Stimulated activated CD4-positive, alpha-beta T cell treated with anti-CD3 and anti-CD28 coated beads, Interleukin-12 subunit alpha, Interleukin-12 subunit beta, amount 100 ng/mL, for 48 hours (primary cell): ENCODE measurements around the gene MCCC2.
"Not testable (repeated sequence)": the region's sequence is repeated elsewhere in the genome, so short reads cannot be mapped to it uniquely, and the experiment has no call there.

ENCODE experiments used
- DNase-seq, 3 donors: peaks; one replicate each; pipeline ENCODE4 v3.0.0-alpha.2; 2020; ENCODE audit warnings: low read depth in 2 of 3, low spot score in 1 of 3

MCCC2 gene

GRCh38 chr5:71658916-71659662, 71.9 kb downstream of the MCCC2 start:
- DNase-seq = no peak

DNA sequence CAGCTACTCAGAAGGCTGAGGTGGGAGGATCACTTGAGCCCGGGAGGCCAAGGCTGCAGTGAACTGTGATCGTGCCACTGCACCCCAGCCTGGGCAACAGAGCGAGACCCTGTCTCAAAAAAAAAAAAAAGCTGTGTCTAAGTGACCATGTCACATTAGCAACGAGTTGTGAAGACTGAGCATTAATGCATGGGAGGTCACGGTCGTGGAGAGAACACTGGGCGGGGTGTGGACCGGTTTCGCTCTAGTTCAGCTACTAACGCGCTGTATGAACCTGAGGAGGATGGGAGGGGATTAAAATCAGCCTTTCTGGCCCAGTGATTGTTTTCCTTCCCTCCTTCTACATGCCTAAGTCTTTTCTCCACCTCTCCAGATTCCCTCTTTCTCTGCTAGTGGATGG, 75.2 kb downstream of the MCCC2 start:
- DNase-seq = no peak

- no peak for DNase-seq
Measured at GRCh38 chr5:71663191-71663969, 76.2 kb downstream of the MCCC2 start.

- DNase-seq = not testable (repeated sequence)
Measured at GRCh38 chr5:71664615-71665014, 77.5 kb downstream of the MCCC2 start.

- no peak for DNase-seq
Measured at GRCh38 chr5:71666321-71666720, 79.2 kb downstream of the MCCC2 start.

DNA sequence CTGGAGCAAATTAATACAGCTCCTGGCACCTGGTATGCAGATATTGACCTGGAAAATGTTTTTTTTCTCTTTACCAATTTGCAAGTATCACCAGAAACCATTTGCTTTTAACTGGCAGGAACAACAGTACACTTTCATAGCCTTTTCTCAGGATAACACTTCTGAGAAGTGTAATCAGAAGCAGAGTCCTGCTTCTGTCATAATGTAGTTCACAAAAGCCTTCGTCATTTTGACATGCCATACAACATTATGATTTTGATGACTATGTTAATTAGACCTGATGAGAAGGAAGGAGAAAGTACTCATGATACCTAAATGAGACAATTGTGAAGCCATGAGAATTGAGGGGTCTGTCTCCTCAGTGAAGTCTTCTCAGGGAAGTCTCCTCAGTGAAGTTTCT, 90.8 kb downstream of the MCCC2 start:
- no peak for DNase-seq

GRCh38 chr5:71679714-71680113, 92.6 kb downstream of the MCCC2 start:
- no peak for DNase-seq

DNA sequence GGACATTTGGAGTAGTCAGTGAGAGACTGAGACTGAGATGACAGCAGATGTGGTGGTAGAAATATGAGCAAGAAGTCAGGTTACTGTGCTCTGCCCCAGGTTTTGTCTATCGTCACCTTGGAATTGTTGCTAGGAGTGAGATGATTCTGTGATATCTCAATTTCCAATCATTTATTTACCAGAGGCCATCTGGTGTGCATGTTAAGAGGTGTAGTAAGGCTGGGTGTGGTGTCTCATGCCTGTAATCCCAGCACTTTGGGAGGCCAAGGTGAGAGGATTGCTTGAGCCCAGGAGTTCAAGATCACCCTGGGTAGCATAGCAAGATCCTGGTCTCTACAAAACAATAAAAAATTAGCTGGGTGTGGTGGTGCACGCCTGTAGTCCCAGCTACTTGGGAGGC, 93.4 kb downstream of the MCCC2 start:
- DNase-seq = no peak

DNA sequence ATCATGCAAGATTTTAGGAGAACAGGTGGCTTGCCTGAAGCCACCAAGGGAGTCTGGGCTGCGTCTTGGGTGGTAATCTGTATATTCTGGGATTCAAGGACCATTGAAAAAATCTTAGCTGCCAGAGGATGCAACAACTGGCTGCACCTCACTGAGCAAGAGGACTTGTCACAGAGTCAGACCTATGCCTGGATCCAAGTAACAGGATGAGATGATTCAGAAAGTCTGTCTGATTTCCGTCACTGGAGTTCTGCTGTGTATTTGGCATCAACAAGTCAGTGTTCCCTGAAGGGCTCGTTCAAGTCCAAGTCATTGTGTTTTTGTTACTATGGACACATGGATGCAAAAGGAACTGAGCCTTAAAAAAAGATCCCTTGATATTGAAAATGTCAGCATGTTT, 94.2 kb downstream of the MCCC2 start:
- DNase-seq = no peak

DNA sequence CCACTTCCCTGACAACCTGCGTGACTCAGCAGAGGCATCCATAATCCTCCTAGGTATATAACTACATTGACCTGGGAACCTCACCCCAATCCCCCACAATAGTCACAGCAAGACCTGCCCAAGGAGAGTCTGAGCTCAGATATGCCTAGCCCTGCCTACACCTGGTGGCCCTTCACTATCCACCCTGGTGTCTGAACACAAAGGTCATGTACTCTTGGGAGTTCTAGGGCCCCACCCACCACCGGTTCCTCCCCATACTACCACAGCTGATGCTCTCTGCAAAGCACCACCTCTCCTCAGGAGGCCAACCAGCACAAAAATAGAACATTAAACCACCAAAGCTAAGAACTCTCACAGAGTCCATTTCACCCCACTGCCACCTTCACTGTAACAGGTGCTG, 97.2 kb downstream of the MCCC2 start:
- no peak for DNase-seq

DNA sequence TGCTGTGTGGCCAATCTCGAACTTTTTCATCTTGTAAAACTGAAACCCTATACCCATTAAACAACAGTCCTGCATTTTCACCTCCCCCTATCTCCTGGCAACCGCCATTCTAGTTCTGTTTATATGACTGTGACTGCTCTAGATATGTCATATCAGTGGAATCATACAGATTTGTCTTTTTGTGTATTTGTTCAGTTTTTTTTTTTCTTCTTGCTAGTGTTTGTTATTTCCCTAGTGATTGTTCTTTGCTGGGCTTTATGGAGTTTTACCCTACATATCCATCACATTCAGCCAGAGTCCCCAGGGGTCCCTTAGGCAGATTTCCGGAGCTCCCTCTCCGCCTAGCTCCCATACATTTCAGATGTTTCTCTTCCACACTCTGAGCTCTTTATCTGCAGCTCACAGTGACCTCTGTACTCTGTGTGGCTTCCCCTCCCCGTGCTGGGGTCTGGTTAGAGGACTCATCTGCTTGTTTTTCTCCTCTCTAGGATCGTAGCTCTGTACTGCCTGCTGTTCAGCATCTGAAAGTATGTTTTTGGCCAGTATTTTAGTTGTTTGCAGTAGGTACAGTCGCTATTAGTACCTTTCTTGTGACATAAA, 106.8 kb downstream of the MCCC2 start:
- DNase-seq = no peak

GRCh38 chr5:71695071-71695470, 107.9 kb downstream of the MCCC2 start:
- DNase-seq = no peak

DNA sequence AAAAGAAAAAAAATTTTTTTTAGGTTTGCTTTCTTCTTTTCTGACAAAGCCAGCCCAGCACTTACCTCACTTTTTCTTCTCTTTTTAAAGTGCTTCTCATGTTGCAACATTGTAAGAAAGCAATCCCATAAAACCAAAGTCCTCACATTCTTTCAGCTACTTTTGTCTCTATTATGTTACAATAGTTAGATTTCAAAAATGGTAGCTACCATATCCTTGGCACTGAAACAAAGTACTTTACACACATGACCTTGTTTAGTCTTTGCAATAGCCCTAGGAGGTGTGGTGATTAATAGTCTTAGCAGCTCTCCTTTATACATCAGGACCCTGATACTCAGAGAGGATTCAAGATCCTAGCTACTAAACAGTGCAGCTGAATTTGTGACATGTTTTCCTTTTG, 108.5 kb downstream of the MCCC2 start:
- no peak for DNase-seq

DNA sequence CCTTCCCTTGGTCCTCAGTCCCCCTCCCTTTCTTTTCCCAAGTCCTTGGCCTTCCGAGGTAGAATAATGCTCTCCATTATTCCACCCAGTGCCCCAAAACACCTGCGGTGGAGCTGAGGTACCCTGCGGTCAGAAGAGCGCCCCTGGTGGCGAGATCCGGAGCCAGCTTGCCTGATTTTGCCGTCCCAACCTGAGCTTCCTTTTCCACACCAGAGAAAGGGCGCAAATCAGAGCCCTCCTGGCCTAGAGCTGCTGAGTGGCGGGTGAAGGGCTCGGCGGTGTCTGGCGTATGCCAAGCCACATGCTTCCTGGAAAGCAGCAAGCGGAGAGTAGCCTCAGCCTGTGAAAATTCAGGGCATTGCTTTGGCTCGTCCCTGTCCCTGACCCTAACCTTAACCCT, 110.8 kb downstream of the MCCC2 start:
- no peak for DNase-seq

- no peak for DNase-seq
Measured at GRCh38 chr5:71699233-71699632, 112.1 kb downstream of the MCCC2 start.

- no peak for DNase-seq
Measured at GRCh38 chr5:71699751-71700150, 112.6 kb downstream of the MCCC2 start.

- DNase-seq = no peak
Measured at GRCh38 chr5:71700803-71701202, 113.7 kb downstream of the MCCC2 start.

DNA sequence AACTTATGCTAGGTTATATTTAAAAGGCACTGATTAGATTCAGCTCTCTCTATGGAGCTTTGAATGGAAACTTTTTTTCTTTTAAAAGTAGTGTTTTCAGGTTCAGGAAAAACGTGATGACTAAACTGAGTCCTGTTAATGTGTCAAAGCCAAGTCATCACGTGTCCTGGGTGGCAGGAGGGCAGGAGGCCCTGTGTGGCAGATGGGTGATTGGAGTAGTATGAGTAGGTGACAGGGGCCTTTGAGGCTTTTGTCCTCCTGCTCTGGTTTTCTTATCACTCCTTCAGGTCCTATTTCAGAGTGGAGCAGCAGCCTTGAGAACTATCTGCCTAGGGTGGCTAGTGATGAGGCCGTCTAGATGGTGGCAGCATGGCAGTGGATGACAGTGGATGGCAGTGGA, 114.3 kb downstream of the MCCC2 start:
- peak in 1 of 3 donors; percentile 11 for DNase-seq

GRCh38 chr5:71703941-71704340, 116.8 kb downstream of the MCCC2 start:
- DNase-seq = no peak

DNA sequence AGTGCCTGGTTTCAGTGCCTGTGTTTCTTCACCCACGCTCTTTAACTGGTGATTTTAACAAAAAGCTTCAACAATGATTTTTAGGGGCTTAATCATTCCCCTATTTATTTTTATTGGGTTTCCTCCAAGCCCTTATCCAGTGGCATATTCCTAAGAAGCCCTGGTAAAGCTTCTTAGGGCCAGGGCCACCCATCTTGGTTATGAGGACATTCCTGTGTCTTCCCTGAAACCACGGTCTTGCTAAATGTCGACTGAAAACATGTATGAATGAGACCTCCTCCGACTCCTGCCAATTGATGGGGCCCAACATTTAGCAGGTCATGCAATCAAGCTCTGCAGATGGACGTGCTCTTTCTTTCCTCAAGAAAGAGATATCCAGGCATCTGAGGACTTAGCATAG, 118.3 kb downstream of the MCCC2 start:
- no peak for DNase-seq

DNA sequence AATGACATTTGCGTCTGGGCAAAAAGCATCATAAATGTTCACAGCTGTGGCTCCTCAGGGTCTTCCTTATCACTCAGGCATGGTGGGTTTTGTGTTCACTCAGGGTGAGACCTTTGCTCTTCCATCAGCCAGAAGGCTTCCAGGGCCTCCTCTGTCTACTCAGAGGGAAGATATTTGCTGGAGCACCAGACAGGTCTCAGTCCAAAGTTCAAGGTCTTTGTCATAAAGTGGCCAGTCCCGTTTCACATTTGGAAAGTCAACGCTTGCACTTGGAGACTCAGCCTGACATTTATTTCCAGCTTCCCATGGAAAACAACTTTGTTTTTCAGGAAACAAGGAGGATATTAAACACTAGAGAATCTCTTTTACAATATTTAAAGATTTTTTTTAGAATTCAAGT, 119.8 kb downstream of the MCCC2 start:
- no peak for DNase-seq
